ENCODE results near the gene EBP. TPM values are rescaled to one million over a fixed set of nuclear protein-coding genes. Genes with fewer than 3 reads are reported as not detected.

The EBP gene
- total and polyA plus RNA-seq, 8 donors: 5.8 to 208 (median 53.1) TPM

DNA sequence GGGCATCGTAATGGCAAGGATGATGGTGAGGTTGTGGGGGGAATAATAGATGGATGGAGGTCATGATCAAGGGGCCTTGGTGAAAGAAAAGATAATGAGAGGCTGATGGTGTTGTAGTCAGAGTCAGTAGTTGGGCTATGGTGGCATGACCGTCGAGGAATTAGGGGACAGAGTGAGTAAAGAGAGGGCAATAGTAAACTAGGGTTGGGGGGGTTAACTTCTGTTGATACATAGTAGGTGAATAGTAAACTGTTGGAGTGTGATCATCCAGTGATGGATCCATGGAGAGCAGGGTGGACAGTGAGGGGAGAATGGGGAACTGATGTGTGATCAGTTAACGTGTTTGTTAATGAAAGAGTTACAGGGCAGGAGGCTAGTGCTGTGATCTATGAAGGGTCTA, 44.7 kb upstream of the EBP start:
- H3K27ac ChIP-seq: peak overlapping the region in 4 of 5 donors; percentile 84 to 89 (median 88)
- WGBS, 5 donors: 36 to 69% (median 47%) methylated on average over 4 of the region's 4 CpGs

DNA sequence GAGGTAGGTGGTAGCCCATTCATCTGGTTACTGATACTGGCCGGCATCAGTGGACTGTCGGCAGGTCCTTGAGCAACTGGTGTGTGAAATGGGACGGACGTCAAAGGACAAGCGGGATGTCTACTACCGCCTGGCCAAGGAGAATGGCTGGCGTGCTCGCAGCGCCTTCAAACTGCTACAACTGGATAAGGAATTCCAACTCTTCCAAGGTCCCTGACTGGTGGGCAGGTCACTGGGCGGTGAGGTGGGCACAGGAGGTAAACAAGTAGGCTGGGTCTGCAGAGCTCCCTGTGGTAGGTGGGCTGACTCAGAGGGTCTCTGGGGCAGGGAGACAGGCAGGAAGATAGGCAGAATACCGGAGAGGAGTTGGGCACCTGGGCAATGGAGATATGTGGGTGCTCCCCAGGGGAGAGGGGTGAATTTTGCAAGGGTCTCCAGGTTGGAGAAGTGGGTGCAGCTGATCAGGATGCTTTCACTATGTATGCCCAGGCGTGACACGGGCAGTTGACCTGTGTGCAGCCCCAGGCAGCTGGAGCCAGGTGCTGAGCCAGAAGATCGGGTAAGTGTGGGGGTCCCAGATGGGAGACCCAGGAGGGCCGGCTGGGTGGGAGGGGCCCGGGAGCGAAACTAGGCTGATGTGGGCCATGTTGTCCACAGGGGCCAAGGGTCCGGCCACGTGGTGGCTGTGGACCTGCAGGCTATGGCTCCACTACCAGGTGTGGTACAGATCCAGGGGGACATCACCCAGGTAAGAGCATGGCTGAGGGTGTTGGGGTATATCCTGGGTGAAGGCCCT, 43.5 kb upstream of the EBP start:
- Histone ChIP-seq H3K9me3 (no peaks in the 10 kb centered on the region), H3K4me1 (peaks cover 0 to 23% (median 9%) of the 10 kb centered on the region in 4 donors), H3K27ac (no peak overlapping the region), H3K27me3 (no peaks in the 10 kb centered on the region), H3K36me3 (peaks cover 0 to 48% (median 35%) of the 10 kb centered on the region in 4 donors), H3K4me3 (no peak overlapping the region)
- WGBS, 5 donors: 81 to 95% (median 93%) methylated on average over 11 to 19 of the region's 19 CpGs
- intact Hi-C loops (cut with DNase I; ENCODE audit: low total_unique reads): no loop called here
- no peak for TF ChIP-seq POLR2A (IDR thresholded peaks at IDR 0.05)
- TF ChIP-seq EP300 (IDR thresholded peaks at IDR 0.05): no peak
- no peak for DNase-seq

More for the DNA sequence above, 44.7 kb upstream of the EBP start:
- intact Hi-C loops (cut with DNase I; ENCODE audit: low total_unique reads): no loop called here
- DNase-seq: no peak
- Histone ChIP-seq H3K4me3 (peak overlapping the region; percentile 51 to 67 (median 66)), H3K27me3 (no peaks in the 10 kb centered on the region), H3K9me3 (no peaks in the 10 kb centered on the region), H3K4me1 (peaks cover 0 to 23% (median 9%) of the 10 kb centered on the region in 4 donors), H3K36me3 (peaks cover 0 to 38% (median 23%) of the 10 kb centered on the region in 4 donors)
- no peak for TF ChIP-seq POLR2AphosphoS5 (IDR thresholded peaks at IDR 0.05)
- TF ChIP-seq, protein P1, sequence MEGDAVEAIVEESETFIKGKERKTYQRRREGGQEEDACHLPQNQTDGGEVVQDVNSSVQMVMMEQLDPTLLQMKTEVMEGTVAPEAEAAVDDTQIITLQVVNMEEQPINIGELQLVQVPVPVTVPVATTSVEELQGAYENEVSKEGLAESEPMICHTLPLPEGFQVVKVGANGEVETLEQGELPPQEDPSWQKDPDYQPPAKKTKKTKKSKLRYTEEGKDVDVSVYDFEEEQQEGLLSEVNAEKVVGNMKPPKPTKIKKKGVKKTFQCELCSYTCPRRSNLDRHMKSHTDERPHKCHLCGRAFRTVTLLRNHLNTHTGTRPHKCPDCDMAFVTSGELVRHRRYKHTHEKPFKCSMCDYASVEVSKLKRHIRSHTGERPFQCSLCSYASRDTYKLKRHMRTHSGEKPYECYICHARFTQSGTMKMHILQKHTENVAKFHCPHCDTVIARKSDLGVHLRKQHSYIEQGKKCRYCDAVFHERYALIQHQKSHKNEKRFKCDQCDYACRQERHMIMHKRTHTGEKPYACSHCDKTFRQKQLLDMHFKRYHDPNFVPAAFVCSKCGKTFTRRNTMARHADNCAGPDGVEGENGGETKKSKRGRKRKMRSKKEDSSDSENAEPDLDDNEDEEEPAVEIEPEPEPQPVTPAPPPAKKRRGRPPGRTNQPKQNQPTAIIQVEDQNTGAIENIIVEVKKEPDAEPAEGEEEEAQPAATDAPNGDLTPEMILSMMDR (IDR thresholded peaks at IDR 0.05): no peak
- TF ChIP-seq POLR2A (IDR thresholded peaks at IDR 0.05): no peak
- no peak for TF ChIP-seq EP300 (IDR thresholded peaks at IDR 0.05)

DNA sequence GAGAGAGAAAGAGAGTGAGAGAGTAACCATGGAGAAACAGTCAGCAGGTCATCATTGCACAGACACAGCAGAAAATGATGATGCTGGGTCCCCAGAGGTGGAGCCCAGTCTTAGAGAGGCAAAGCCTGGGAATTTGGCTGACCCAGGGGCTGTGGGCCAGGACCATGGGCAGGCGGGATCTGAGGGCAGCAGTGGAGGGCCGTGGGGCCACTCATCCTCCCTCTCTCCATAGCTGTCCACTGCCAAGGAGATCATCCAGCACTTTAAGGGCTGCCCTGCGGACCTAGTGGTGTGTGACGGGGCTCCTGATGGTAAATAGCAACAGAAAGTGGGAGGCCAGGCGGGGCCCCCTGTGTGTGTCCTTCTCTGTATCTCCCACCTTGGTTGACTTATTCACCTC, 42.8 kb upstream of the EBP start:
- Histone ChIP-seq H3K27me3 (no peaks in the 10 kb centered on the region), H3K4me3 (no peak overlapping the region), H3K36me3 (peaks cover 0 to 55% (median 42%) of the 10 kb centered on the region in 4 donors), H3K9me3 (no peaks in the 10 kb centered on the region), H3K4me1 (peaks cover 0 to 23% (median 9%) of the 10 kb centered on the region in 4 donors), H3K27ac (no peak overlapping the region)
- DNase-seq: no peak
- TF ChIP-seq POLR2A (IDR thresholded peaks at IDR 0.05) (no peak), POLR2AphosphoS5 (IDR thresholded peaks at IDR 0.05) (no peak), EP300 (IDR thresholded peaks at IDR 0.05) (no peak)
- TF ChIP-seq, protein P1 (IDR thresholded peaks at IDR 0.05): no peak
- intact Hi-C loops (cut with DNase I; ENCODE audit: low total_unique reads): no loop called here
- 71 to 91% (median 85%) methylated on average over 3 to 5 of the region's 5 CpGs; no CpG with 5 or more reads in 1 of the 5 donors for WGBS, 5 donors

DNA sequence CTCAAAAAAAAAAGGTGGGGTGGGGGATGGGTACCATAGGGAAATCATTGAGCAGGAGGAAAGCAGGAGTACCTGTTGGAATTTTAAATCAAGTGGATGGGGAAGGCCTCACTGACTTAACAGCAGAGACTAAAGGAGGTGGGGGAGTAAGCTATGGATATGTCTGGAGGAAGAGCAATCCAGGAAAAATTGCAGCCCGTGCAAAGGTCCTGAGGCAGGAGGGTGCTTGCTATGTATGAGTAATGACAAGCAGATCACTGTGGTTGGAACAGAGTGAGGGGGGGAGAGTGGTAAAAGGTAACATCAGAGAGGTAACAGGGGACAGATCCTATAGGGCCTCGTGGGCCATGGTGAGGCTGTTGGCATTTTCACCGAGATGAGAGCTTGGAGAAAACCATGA, 41.5 kb upstream of the EBP start:
- no peak overlapping the region for H3K4me3 ChIP-seq
- TF ChIP-seq, protein P1 (IDR thresholded peaks at IDR 0.05): no peak
- TF ChIP-seq POLR2A (IDR thresholded peaks at IDR 0.05) (no peak), POLR2AphosphoS5 (IDR thresholded peaks at IDR 0.05) (no peak), EP300 (IDR thresholded peaks at IDR 0.05) (no peak)
- no peaks in the 10 kb centered on the region for H3K9me3 ChIP-seq
- intact Hi-C loops (cut with DNase I; ENCODE audit: low total_unique reads): no loop called here
- DNase-seq: no peak
- no peaks in the 10 kb centered on the region for H3K27me3 ChIP-seq
- peaks cover 0 to 15% (median 5%) of the 10 kb centered on the region in 4 donors for H3K4me1 ChIP-seq
- no peak overlapping the region for H3K27ac ChIP-seq
- WGBS, 5 donors: 83 to 95% (median 94%) methylated on average over 3 of the region's 3 CpGs
- H3K36me3 ChIP-seq: peaks cover 0 to 64% (median 54%) of the 10 kb centered on the region in 4 donors

DNA sequence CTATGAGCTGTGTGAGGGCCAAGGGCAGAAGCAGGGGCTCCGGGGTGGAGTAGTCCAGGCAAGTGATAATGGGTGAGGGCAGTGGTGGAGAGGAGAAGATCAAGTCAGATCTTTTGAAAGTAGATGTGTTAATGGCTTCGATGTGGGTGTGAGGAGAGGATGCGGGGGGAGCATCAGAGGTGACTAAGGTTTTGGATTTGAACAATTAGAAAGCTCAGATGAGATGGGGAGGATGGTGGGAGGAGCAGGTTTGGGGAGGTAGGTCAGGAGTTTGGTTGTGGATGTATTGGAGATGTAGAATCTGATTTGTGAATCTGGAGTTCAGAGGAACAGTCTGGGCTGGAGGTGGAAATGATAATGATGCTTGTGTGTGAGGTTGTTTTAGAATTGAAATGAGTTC, 41.0 kb upstream of the EBP start:
- Histone ChIP-seq H3K4me1 (peaks cover 0 to 13% (median 2%) of the 10 kb centered on the region in 4 donors), H3K9me3 (no peaks in the 10 kb centered on the region), H3K27ac (no peak overlapping the region), H3K4me3 (no peak overlapping the region), H3K27me3 (no peaks in the 10 kb centered on the region), H3K36me3 (peaks cover 0 to 64% (median 56%) of the 10 kb centered on the region in 4 donors)
- TF ChIP-seq, protein P1 (IDR thresholded peaks at IDR 0.05): no peak
- TF ChIP-seq POLR2AphosphoS5 (IDR thresholded peaks at IDR 0.05) (no peak), EP300 (IDR thresholded peaks at IDR 0.05) (no peak), POLR2A (IDR thresholded peaks at IDR 0.05) (no peak)
- no peak for DNase-seq
- 83 to 97% (median 90%) methylated on average over 3 of the region's 3 CpGs for WGBS, 5 donors
- intact Hi-C loops (cut with DNase I; ENCODE audit: low total_unique reads): no loop called here

Measured in stomach (tissue), 9 donors.